BE2C (cell line): ENCODE data around the gene PSD4.
A peak's percentile ranks its signal among the peaks of the same experiment; 100 is the strongest.

Experiments
- DNase-seq: peaks from one replicate; pipeline ENCODE4 v3.0.0-alpha.2; 2020
- H3K27me3 ChIP-seq: fragments of 250-450 bp; sonication (Bioruptor Pico); 2 replicates; pipeline ENCODE4 v1.5.1; 2020; ENCODE audit warnings: mild to moderate bottlenecking
- H3K36me3 ChIP-seq: fragments of 250-450 bp; sonication (Bioruptor Pico); 2 replicates; pipeline ENCODE4 v1.5.1; 2020; ENCODE audit warnings: mild to moderate bottlenecking
- H3K4me1 ChIP-seq: fragments of 250-450 bp; sonication (Bioruptor Pico); 2 replicates; pipeline ENCODE4 v1.5.1; 2020
- H3K4me3 ChIP-seq: 2 replicates; pipeline ENCODE4 v1.5.1; 2011; ENCODE audit warnings: low read depth, low read length
- H3K9me3 ChIP-seq: fragments of 250-450 bp; sonication (Bioruptor Pico); 2 replicates; pipeline ENCODE4 v1.5.1; 2020
- TF ChIP-seq, protein P1 (sequence below): IDR thresholded peaks from 2 replicates; pipeline ENCODE4 v1.5.1; 2012; ENCODE audit warnings: mild to moderate bottlenecking, low read depth, low read length

Gene PSD4

DNA sequence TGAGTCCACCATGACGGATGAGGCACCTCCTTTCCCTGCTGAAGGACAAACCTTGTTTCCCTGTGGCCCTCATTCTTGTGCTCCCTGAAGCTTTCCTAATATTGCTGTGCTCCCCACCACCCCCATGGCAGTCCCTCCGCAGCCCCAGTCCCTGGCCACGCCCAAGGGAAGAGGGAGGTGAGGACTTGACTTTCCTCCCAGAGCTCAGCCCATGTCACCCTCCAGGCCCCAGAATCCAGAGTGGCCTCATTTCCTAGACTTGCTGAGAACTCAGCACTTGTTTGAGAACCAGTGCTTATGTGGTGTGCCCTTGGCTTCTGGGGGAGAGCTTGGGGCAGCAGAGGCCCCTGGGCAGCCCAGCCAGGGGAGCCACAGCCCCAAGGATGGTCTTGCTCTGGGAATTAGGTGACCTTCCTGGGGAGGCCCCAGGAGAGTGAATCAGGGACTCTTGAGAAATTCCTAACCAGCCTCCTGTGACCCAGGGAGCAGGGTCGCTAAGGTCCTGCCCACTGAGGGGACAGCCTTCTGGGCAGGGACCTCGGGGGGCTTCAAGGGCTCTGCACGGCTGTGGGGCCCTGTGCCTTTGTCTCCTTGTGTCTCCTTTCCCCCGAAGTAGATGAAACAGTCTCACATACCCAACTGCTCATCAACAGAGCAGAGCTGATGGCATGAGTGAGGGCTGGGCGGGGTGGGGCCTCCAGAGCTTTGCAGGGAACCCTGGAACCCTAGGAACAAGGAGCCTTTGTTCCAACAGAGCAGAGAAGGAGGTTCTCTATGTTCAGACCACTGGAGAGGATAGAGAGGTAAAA lies 27.9 kb downstream of the PSD4 start:
- Histone ChIP-seq H3K27me3 (no peaks in the 10 kb centered on the region), H3K9me3 (no peaks in the 10 kb centered on the region), H3K4me3 (no peak overlapping the region), H3K4me1 (no peaks in the 10 kb centered on the region), H3K36me3 (no peaks in the 10 kb centered on the region)
- TF ChIP-seq, protein P1, sequence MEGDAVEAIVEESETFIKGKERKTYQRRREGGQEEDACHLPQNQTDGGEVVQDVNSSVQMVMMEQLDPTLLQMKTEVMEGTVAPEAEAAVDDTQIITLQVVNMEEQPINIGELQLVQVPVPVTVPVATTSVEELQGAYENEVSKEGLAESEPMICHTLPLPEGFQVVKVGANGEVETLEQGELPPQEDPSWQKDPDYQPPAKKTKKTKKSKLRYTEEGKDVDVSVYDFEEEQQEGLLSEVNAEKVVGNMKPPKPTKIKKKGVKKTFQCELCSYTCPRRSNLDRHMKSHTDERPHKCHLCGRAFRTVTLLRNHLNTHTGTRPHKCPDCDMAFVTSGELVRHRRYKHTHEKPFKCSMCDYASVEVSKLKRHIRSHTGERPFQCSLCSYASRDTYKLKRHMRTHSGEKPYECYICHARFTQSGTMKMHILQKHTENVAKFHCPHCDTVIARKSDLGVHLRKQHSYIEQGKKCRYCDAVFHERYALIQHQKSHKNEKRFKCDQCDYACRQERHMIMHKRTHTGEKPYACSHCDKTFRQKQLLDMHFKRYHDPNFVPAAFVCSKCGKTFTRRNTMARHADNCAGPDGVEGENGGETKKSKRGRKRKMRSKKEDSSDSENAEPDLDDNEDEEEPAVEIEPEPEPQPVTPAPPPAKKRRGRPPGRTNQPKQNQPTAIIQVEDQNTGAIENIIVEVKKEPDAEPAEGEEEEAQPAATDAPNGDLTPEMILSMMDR: no peak
- no peak for DNase-seq

DNA sequence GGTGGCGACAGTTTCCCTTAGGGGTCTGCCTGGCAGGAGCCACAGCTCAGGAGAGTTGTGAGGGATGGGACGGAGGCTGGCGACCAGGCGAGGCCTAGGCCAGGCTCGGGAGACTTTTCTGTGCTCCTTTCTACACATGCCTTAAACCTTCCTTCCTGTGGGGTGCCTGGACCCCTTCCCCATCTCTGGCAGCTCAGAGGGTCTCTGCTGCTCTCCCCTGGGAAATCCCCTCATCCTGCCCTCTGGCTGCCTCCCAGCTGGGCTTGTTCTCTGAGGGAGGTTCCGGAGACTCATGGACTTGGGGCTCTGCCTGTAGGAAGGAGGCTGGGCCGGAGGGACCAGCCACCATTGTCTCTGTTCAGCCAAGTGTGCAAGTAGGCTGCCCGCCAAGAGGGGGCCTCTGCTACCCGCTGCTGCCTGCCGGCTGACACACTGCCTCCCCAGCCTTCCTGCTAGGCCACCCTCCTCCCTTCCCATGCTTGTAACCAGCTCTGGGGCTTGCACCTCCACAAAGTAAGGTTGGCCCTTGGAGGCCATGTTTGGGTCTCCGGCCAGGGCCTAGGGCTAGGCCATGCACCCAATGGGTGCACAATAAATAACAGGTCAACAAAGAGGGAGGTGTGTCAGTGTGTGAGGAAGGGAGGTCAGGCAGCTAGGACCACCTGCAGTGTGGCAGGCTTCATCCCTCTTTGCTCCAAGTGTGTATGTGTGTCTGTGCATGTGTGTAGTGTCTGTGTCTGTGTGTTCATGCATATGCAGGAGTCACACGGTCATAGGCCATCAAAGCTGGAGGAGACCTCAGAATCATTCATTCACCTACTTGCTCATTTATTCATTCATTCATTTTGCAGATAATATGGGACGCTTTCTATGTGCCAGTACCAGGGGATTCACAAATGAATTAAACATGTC lies 28.8 kb downstream of the PSD4 start:
- H3K4me1 ChIP-seq: no peaks in the 10 kb centered on the region
- H3K4me3 ChIP-seq: no peak overlapping the region
- H3K9me3 ChIP-seq: no peaks in the 10 kb centered on the region
- H3K27me3 ChIP-seq: no peaks in the 10 kb centered on the region
- DNase-seq: no peak
- H3K36me3 ChIP-seq: no peaks in the 10 kb centered on the region
- TF ChIP-seq, protein P1: no peak; the same call in 1 of the 2 replicates

DNA sequence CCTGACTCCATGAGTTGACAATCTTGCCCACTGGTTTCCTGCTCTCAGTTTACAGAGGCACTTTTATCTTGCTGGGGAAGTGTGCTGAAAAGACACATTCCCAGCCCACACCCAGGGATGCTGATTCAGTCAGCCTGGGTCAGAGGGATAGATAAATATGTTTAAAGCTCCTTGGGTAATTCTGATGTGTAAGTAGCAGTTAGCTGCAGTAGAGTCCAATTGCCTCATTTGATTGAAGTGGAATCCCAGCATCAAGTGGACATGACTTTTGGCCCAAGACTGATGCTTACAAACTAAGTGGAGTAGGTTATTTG lies 29.4 kb downstream of the PSD4 start:
- no peaks in the 10 kb centered on the region for H3K36me3 ChIP-seq
- H3K27me3 ChIP-seq: no peaks in the 10 kb centered on the region
- H3K4me1 ChIP-seq: no peaks in the 10 kb centered on the region
- H3K9me3 ChIP-seq: no peaks in the 10 kb centered on the region
- no peak for DNase-seq
- H3K4me3 ChIP-seq: no peak overlapping the region
- TF ChIP-seq, protein P1: no peak

DNA sequence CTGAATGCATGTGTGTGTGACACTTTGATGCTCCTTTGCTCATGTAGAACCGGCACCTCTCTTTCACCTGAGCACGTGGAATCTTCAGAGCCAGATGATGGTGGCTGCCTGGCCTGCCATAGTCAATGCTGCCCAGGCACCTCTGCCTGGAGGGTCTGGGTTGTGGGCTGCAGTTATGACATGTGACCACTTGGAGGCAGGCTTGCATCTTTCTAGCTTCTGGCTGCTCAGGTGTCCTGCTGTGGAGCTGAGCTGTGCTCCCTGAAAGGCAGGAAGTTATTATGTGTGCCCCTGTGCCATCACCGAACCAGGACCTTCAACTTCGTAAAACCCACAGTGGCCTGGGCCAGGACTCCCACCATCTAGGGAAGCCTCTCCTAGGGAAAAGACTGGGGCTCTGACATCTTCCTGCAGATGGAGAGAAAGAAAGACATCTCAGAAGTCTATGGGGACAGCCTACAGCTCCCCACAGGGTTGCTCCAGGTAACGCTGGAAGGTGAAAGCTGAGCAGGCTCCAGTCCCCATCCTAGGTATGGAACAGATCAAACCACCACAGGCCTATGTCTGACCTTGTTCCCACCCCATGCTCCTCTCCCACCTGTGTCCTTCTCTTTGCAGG lies 30.2 kb downstream of the PSD4 start:
- no peaks in the 10 kb centered on the region for H3K36me3 ChIP-seq

DNA sequence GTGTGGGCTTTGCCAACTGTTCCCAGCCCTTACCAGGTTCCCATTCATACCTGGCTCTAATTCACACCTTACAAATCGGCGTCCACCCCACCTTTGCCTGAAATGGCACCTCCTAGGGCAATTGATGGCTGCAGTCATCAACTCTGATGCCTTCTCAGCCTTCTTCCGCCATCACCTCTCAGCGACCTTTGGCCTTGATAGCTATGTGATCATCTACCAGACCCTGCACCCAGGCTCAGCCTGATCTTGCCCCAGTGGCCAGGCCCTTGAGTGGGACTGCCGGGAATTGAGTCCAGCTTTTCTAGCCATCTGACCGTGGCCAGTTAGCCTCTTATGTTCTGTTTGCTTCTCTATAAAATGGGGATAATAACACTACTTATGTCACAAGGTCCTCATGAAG lies 32.5 kb downstream of the PSD4 start:
- no peak for DNase-seq
- H3K4me1 ChIP-seq: no peaks in the 10 kb centered on the region

More for the DNA sequence above, 30.2 kb downstream of the PSD4 start:
- Histone ChIP-seq H3K4me1 (no peaks in the 10 kb centered on the region), H3K27me3 (no peaks in the 10 kb centered on the region), H3K9me3 (no peaks in the 10 kb centered on the region), H3K4me3 (no peak overlapping the region)
- peak; percentile 50 for DNase-seq
- TF ChIP-seq, protein P1: peak; percentile 67

More for the DNA sequence above, 32.5 kb downstream of the PSD4 start:
- H3K4me3 ChIP-seq: no peak overlapping the region
- no peaks in the 10 kb centered on the region for H3K36me3 ChIP-seq
- no peaks in the 10 kb centered on the region for H3K27me3 ChIP-seq
- TF ChIP-seq, protein P1: no peak
- H3K9me3 ChIP-seq: no peaks in the 10 kb centered on the region
